Activated T-cell treated with anti-CD3 and anti-CD28 coated beads, Interleukin-2, amount 50 U/mL, for 72 hours (primary cell): Measurements from ENCODE around the gene CSRP1. TPM values are rescaled to one million over a fixed set of nuclear protein-coding genes. Genes with fewer than 3 reads are reported as not detected.

ENCODE experiments used
- ATAC-seq, 2 donors: fragments of 150-1000 bp; cut with Tn5 transposase; replicated peaks in 1 of 2; 2 replicates each; pipeline ENCODE4 v1.10.0; 2021; ENCODE audit warnings: moderate library complexity in 2 of 2, mild to moderate bottlenecking in 1 of 2
- DNase-seq, 2 donors: peaks; one replicate each; pipeline ENCODE4 v3.0.0; 2021 to 2022; ENCODE audit warnings: mixed read lengths in 1 of 2
- H3K27ac Mint-ChIP-seq: one replicate; pipeline ENCODE4 v1.8.0; 2022; ENCODE audit warnings: mild to moderate bottlenecking, moderate library complexity, mixed read lengths
- H3K27me3 Mint-ChIP-seq: one replicate; pipeline ENCODE4 v1.8.0; 2022; ENCODE audit warnings: low read depth, mixed read lengths
- H3K36me3 Mint-ChIP-seq, 2 donors: one replicate each; pipeline ENCODE4 v1.8.0; 2022; ENCODE audit warnings: mixed read lengths in 2 of 2, mild to moderate bottlenecking in 1 of 2; ENCODE audit not compliant: insufficient read depth in 2 of 2
- H3K4me1 Mint-ChIP-seq: one replicate; pipeline ENCODE4 v1.8.0; 2022; ENCODE audit warnings: low read depth, mixed read lengths
- H3K4me3 Mint-ChIP-seq, 2 donors: one replicate each; pipeline ENCODE4 v1.8.0; 2022; ENCODE audit warnings: mild to moderate bottlenecking in 2 of 2, mixed read lengths in 2 of 2, moderate library complexity in 2 of 2
- H3K9me3 Mint-ChIP-seq, 2 donors: one replicate each; pipeline ENCODE4 v1.8.0; 2022; ENCODE audit warnings: mixed read lengths in 2 of 2
- total RNA-seq, 2 donors: library from RNA; stranded (reverse); gene quantifications; one replicate each; pipeline ENCODE4 v1.2.3, GENCODE V29; 2022

The CSRP1 gene
- total RNA-seq, 2 donors from 2014 or later = 44.7 to 52.6 TPM

DNA sequence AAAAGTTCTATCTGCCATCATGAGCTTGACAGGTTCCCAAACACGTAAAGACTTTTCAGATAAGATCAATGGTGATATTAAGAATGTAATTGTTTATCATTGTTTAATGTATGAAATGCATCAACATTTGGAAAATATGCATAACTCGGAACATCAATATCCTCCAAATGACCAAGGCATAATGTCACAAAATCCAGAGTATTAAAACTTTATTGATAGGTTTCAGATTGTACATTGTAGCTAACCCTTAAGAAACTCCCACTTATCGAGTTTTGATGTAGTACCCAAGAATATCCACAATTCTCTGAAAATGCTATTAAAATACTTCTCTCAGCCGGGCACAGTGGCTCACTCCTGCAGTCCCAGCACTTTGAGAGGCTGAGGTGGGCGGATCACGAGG is 73.3 kb downstream of the CSRP1 start:
- Mint-ChIP-seq H3K4me3 (no peak overlapping the region), H3K9me3 (no peaks in the 10 kb centered on the region)

More for the DNA sequence above, 73.3 kb downstream of the CSRP1 start:
- ATAC-seq (no peak), DNase-seq (no peak)
- H3K27ac Mint-ChIP-seq = no peak overlapping the region
- H3K36me3 Mint-ChIP-seq = no peaks in the 10 kb centered on the region
- peaks cover 28% of the 10 kb centered on the region for H3K27me3 Mint-ChIP-seq
- H3K4me1 Mint-ChIP-seq = peaks cover 11% of the 10 kb centered on the region

Other genes starting within 250 kb of the CSRP1 start
- not detected for gene PKP1, start 223.6 kb downstream of the CSRP1 start, total RNA-seq
- gene TNNT2, start 129.4 kb downstream of the CSRP1 start, total RNA-seq = not detected
- not detected for gene LAD1, start 107.8 kb downstream of the CSRP1 start, total RNA-seq
- not detected for gene TNNI1, start 85.4 kb downstream of the CSRP1 start, total RNA-seq
- gene PHLDA3, start 37.9 kb downstream of the CSRP1 start, total RNA-seq = 10 to 100 TPM; 10.7 to 25.6 TPM
- 1 to 10 TPM; 6.2 to 6.3 TPM for gene NAV1, start 32.0 kb upstream of the CSRP1 start, total RNA-seq